ENCODE results near the gene HADH.
"Not testable (repeated sequence)": the region's sequence is repeated elsewhere in the genome, so short reads cannot be mapped to it uniquely, and the experiment has no call there.

HADH gene

DNA sequence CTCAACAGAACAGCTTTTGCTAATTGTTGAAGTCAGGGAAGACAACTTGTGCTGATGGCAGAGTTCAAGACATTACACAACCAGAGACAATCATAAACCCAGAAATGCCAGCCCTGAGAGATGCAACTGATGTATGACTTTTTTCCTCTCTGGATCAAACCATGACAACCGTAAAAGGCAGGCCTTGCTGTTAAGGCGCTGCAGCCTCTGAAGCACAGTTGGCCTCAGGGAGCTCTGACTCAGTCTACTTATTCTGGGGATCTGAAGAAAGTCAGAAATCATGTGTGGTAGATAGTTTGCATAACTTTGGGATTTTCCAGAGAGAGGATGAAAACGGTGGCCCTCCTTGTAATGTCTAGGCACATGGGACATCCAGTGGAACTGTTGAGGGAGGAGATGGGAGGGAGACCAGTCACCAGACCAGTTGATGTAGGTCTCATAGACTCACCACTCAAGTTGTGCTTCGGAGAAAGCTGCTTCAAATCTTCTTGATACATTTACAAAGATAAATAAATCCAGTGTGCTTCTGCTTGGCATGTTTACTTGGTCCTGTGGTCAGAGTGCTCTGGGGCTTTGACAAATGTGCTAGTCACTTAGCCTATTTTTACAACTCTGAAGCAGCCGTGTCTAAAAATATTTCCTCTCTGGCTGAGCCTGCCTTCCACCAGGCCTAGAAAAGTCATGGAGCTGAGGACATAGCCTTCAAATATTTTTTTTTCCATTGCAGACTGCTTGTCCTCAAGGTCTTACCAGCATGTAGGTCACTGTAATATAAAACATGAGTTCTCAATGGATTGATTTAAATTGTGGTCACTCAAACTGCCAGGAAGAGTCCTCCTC is 7.5 kb downstream of the HADH start:
- no peak for DNase-seq (ENCODE audit: low read depth in 2 of 2)

DNA sequence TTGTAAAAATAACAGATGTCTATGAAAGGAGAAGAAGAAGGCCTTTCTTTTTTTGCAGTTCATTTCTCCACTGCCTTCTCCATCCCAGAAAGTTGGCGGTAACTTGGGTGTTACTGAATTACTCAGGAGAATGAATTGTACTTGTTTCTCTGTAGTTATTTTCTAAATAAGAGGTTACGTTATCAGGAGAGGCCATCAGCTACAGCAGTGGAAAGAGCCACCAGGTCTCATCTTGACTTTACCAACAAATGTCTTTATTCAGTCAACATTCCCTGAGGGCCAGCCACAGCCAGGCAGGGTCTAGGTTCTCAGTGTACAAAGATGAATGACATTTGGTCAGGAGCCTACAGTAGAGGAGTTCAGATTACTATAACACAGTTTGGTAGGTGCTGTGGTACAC is 8.1 kb downstream of the HADH start:
- no peak for DNase-seq (ENCODE audit: low read depth in 2 of 2)

DNA sequence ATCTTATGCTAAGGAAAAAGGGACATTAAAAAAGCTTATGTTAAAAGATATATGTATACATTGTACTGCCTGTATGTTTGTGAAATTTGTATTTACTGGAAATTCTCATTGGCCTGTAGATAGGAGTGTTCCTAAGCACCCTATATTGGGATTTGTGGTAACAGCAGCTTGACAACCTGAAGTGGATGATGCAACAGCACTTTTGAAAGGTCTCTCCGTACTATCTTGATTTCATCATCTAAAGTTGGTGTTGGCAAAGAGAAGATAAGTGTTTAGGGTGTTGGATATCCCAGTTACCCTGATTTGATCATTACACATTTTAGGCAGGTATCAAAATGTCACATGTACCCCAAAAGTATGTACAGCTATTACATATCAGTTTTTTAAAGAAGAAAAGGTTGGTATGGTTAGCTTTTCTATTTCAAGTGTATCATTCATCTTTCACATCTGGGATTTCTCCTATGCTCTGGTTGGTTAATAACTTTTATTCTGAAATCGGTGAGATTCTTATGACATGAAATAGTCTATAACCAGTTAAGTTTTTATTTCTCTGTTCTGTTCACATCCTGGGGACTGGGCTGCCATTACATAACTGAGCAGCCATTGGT is 10.3 kb downstream of the HADH start:
- DNase-seq (ENCODE audit: low read depth in 2 of 2), result no peak

DNA sequence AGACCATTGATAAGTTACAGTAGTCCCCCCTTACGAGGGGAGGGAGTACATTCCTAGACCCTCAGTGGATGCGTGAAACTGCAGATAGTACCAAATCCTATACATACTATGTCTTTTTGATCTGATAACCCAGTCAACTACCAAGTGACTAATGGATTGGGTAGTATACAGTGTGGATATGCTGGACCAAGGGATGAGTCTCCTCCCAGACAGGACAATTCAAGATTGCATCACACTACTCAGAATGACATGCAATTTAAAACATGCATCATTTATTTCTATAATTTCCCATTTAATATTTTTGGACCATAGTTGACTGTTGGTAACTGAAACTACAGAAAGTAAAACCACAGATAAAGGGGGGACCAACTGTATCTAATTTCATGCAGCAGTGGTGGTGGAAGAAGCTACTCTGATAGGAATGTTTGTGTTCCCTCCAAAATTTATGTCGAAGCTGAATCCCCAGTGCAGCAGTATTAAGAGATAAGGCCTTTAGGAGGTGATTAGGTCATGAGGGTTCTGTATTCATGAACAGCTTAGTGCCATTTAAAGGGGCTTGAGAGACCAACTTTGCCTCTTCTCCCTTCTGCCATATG is 11.9 kb downstream of the HADH start:
- DNase-seq (ENCODE audit: low read depth in 2 of 2), result no peak

DNA sequence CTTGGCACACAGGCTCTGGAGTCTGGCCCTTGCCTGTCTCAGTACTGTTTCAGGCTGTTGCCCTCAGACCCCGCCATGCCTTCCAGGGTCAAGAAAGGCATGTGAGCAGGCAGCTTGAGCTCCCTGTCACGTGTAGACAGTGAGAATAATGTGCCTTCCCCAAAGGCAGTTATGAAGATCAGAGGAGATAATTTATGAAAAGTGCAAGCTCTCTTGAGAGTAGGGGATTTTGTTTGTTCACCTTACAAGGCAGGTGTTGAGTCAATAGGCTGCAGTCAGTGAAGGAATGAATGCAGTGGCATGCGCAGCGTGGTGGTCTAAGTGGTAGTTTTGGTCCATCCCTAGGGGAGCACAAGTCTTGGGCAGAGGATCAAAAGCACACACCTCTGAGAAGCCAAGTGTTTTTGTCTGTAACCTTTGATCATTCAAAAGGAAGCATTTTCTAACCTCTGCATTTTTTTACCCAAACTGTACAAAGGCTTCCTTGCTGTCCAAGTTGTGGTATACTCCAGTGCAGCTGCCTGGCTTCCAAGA is 14.4 kb downstream of the HADH start:
- DNase-seq (ENCODE audit: low read depth in 2 of 2), result no peak

DNA sequence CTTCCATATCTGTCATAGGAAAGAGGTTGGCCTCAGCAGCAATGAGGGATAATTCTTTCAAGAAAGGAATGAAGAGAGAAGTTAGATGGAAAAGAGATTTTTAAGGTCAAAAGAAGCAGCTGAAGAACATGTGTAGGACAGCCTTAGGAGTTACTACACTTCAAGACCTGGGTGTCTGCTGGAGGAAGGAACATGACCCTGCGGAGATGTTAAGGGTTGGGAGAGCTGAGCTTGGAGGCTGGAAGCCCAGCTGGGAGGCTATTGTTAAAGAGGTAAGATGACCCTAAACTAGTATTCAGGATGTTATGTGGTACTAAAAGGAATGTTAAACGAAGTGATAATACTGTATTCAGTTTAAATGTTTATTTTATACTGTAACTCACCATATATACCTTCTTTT is 15.0 kb downstream of the HADH start:
- DNase-seq (ENCODE audit: low read depth in 2 of 2), result no peak

DNA sequence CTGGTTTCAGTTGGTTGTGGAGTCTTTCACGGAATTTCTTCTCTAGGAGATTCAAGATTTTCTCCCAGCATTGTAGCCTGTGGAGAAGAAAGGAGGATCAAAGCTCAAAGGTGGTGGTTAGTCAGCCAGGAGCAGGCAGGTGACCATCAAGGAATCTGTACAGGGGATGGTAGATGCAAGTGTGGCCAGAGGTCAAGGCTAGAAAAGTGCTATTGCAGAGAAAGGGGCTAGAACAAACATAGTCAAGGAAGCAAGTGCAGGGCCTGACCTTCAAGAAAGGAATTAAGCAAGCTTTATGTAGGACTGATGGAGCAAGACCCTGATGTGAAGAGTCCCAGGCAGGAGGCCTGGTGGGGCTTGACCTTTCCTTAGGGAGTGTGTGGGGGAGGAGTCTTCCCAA is 16.1 kb downstream of the HADH start:
- DNase-seq (ENCODE audit: low read depth in 2 of 2), result no peak

GRCh38 chr4:108006361-108006760 is 16.7 kb downstream of the HADH start:
- no peak for DNase-seq (ENCODE audit: low read depth in 2 of 2)

DNA sequence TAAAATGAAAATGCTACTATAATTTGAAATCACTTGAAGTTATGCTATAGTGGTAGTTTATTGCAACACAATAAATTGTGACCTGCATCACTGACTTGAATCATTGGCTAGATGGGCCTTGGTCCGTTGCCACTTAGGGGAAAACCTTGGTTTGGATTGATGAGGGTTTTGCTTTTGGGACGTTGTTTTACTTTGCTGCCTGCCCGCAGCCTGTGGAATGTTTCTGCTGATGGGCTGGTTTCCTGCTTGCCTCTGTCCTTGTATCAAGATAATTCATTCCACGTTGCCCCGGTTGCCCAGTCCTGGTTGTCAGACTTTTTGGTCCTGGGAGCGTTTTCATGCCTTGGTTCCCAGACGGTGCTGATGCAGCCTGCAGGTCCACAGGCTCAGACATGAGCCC is 18.3 kb downstream of the HADH start:
- no peak for DNase-seq (ENCODE audit: low read depth in 2 of 2)

DNA sequence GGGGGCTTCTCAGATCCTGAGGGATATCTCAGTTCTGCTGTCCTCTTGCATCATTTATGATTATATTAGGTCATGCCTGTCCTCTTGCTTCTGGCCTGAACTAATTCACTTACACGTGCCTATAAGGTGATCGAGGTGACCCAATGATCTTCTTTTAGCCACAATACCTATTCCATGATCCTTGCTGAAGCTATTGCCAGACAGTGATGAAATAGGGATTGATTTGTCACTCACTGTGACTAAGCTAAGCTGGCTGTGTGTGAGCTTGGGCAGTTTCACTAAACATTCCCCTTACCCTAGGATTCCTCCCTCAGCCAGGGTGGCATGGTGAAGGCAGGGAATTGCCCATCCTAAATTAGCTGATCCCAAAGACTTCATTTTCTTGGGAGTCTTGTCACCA is 19.0 kb downstream of the HADH start:
- no peak for DNase-seq (ENCODE audit: low read depth in 2 of 2)

GRCh38 chr4:108010167-108010566 is 20.5 kb downstream of the HADH start:
- no peak for DNase-seq (ENCODE audit: low read depth in 2 of 2)

DNA sequence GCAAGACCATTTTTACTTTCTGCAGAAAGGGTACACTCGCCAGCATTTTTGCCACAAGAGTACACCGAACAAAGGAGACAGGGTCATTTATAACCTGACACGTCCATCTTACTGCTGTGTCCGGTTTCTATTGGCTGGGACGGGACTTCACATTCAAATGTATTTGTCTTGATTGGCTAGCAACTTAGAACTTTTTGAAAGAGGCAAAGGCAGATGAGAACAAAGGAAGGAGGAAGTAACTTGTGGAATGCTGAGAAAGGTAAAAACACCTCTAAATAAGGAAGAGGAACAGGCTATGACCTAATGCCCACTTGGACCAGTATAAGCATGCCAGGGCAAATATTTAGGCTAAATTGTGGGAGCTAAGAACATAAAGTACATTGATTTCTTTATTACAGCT is 22.7 kb downstream of the HADH start:
- DNase-seq (ENCODE audit: low read depth in 2 of 2), result not testable (repeated sequence)

GRCh38 chr4:108013327-108013726 is 23.6 kb downstream of the HADH start:
- no peak for DNase-seq (ENCODE audit: low read depth in 2 of 2)

DNA sequence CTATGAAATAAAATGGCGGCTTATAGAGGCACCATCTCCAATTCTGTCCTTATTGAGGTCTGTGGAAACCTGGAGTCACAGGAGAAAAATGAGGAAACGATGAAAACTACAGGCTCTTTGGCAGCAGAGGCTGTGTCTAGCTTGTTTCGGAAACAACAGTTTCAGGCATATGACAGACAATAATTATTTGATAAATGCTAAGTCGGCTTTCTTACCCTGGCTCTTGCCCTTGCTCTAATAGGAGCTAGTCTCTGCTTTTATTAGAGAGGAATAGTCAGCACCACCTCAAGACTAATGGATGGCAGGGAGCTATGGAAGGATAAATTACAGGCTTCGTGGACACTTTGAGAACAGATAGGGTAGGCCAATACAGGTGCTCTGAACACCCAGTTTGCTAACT is 24.3 kb downstream of the HADH start:
- DNase-seq (ENCODE audit: low read depth in 2 of 2), result no peak

GRCh38 chr4:108018040-108018883 is 28.6 kb downstream of the HADH start:
- DNase-seq (ENCODE audit: low read depth in 2 of 2), result peak; percentile 64 to 76

- no peak for DNase-seq (ENCODE audit: low read depth in 2 of 2)
Observed at GRCh38 chr4:108018884-108019187, 29.1 kb downstream of the HADH start.

GRCh38 chr4:108024085-108024877 is 34.6 kb downstream of the HADH start:
- no peak for DNase-seq (ENCODE audit: low read depth in 2 of 2)

DNA sequence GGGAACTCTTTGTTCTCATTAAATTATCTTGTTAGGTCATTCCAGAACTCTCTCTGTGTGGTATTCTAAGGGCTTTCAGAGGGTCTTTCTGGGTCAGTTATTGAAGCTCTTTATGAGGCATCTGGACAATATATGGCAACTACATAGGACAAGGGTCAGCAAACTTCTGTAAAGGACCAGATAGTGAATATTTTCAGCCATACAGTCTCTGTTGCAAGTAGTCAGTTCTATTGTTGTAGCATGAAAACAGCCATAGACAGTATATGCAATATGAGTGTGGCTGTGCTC is 35.1 kb downstream of the HADH start:
- no peak for DNase-seq (ENCODE audit: low read depth in 2 of 2)

GRCh38 chr4:108029016-108029720 is 39.5 kb downstream of the HADH start:
- no peak for DNase-seq (ENCODE audit: low read depth in 2 of 2)

GRCh38 chr4:108029731-108030130 is 40.0 kb downstream of the HADH start:
- no peak for DNase-seq (ENCODE audit: low read depth in 2 of 2)

GRCh38 chr4:108030332-108030731 is 40.6 kb downstream of the HADH start:
- peak; percentile 23 to 26 for DNase-seq (ENCODE audit: low read depth in 2 of 2)
